Activated naive CD4-positive, alpha-beta T cell treated with anti-CD3 and anti-CD28 coated beads for 36 hours (primary cell): ENCODE measurements around the gene KLHL20. TPM values are rescaled to one million over a fixed set of nuclear protein-coding genes. Genes with fewer than 3 reads are reported as not detected.
"Not testable (repeated sequence)": the region's sequence is repeated elsewhere in the genome, so short reads cannot be mapped to it uniquely, and the experiment has no call there.

Source experiments
- CTCF ChIA-PET: fragments of 350-600 bp; sonication (Branson Sonifier 250); formaldehyde crosslinking; loops from one replicate; lab custom pipeline; 2021; ENCODE audit warnings: antibody characterized with exemption; lab: Charles Lee
- DNase-seq: peaks from one replicate; pipeline ENCODE4 v3.0.0-alpha.2; 2020
- H3K27ac Mint-ChIP-seq: one replicate; pipeline ENCODE4 v1.8.0; 2021; ENCODE audit warnings: mild to moderate bottlenecking, mixed read lengths
- H3K27me3 Mint-ChIP-seq: one replicate; pipeline ENCODE4 v1.8.0; 2021; ENCODE audit warnings: low read depth, mixed read lengths
- H3K36me3 Mint-ChIP-seq: one replicate; pipeline ENCODE4 v1.8.0; 2021; ENCODE audit warnings: low read depth, mixed read lengths
- H3K4me1 Mint-ChIP-seq: one replicate; pipeline ENCODE4 v1.8.0; 2021; ENCODE audit warnings: low read depth, mixed read lengths
- H3K4me3 Mint-ChIP-seq: one replicate; pipeline ENCODE4 v1.8.0; 2021; ENCODE audit warnings: mild to moderate bottlenecking, moderate library complexity, mixed read lengths
- H3K9me3 Mint-ChIP-seq: one replicate; pipeline ENCODE4 v1.8.0; 2021; ENCODE audit warnings: mixed read lengths
- intact Hi-C: fragments of 100-400 bp; cut with micrococcal nuclease; formaldehyde crosslinking; loops from one replicate; pipeline ENCODE4 v1.15.1; 2023
- total RNA-seq, 2 experiments: library from RNA; stranded (reverse); gene quantifications; one replicate each; pipeline ENCODE4 v1.2.3, GENCODE V29; 2021

The KLHL20 gene
- total RNA-seq, 2 experiments from 2014 or later, result 13.0 to 14.9 TPM

GRCh38 chr1:173758110-173758509 is 43.3 kb downstream of the KLHL20 start:
- Mint-ChIP-seq H3K4me1 (peaks cover 5% of the 10 kb centered on the region), H3K27me3 (no peaks in the 10 kb centered on the region), H3K36me3 (peaks cover 49% of the 10 kb centered on the region), H3K4me3 (no peak overlapping the region), H3K9me3 (peaks cover 9% of the 10 kb centered on the region), H3K27ac (no peak overlapping the region)
- CTCF ChIA-PET, result no interaction called here
- no peak for DNase-seq
- intact Hi-C loops, result no loop called here

GRCh38 chr1:173758980-173759379 is 44.2 kb downstream of the KLHL20 start:
- no peaks in the 10 kb centered on the region for H3K27me3 Mint-ChIP-seq
- H3K27ac Mint-ChIP-seq, result no peak overlapping the region
- H3K36me3 Mint-ChIP-seq, result peaks cover 53% of the 10 kb centered on the region
- peaks cover 5% of the 10 kb centered on the region for H3K4me1 Mint-ChIP-seq
- no peak overlapping the region for H3K4me3 Mint-ChIP-seq
- DNase-seq, result no peak
- intact Hi-C loops, result no loop called here
- H3K9me3 Mint-ChIP-seq, result peaks cover 18% of the 10 kb centered on the region
- CTCF ChIA-PET, result no interaction called here

- Mint-ChIP-seq H3K9me3 (peaks cover 25% of the 10 kb centered on the region), H3K4me1 (peaks cover 10% of the 10 kb centered on the region), H3K36me3 (peaks cover 37% of the 10 kb centered on the region)
- DNase-seq, intact Hi-C loops, H3K4me3 Mint-ChIP-seq, H3K27me3 Mint-ChIP-seq, H3K27ac Mint-ChIP-seq, CTCF ChIA-PET: not testable (repeated sequence)
These were observed 49.5 kb downstream of the KLHL20 start for GRCh38 chr1:173764331-173764730.

- Mint-ChIP-seq H3K27ac (no peak overlapping the region), H3K4me1 (peaks cover 12% of the 10 kb centered on the region), H3K4me3 (no peak overlapping the region), H3K36me3 (peaks cover 18% of the 10 kb centered on the region), H3K9me3 (peaks cover 14% of the 10 kb centered on the region), H3K27me3 (no peaks in the 10 kb centered on the region)
- CTCF ChIA-PET, result interaction anchor here (1.2 kb wide), 1 partner anchor 60 kb away, joined by 5 read pairs; no protein-coding TSS in a partner anchor
- DNase-seq, result no peak
- intact Hi-C loops, result no loop called here
These were observed 53.4 kb downstream of the KLHL20 start for GRCh38 chr1:173768206-173768605.

GRCh38 chr1:173768827-173769226 is 54.0 kb downstream of the KLHL20 start:
- no peak overlapping the region for H3K4me3 Mint-ChIP-seq
- H3K27ac Mint-ChIP-seq, result no peak overlapping the region
- peaks cover 14% of the 10 kb centered on the region for H3K36me3 Mint-ChIP-seq
- CTCF ChIA-PET, result interaction anchor here (1.2 kb wide), 1 partner anchor 59 kb away, joined by 5 read pairs; no protein-coding TSS in a partner anchor
- no peaks in the 10 kb centered on the region for H3K27me3 Mint-ChIP-seq
- peaks cover 12% of the 10 kb centered on the region for H3K4me1 Mint-ChIP-seq
- H3K9me3 Mint-ChIP-seq, result peaks cover 8% of the 10 kb centered on the region
- intact Hi-C loops, result no loop called here
- DNase-seq, result no peak

GRCh38 chr1:173770330-173770729 is 55.5 kb downstream of the KLHL20 start:
- intact Hi-C loops, result loop anchor here (5.0 kb wide), 1 partner anchor 338 kb away; no protein-coding TSS in a partner anchor
- H3K4me3 Mint-ChIP-seq, H3K27me3 Mint-ChIP-seq, H3K9me3 Mint-ChIP-seq, H3K27ac Mint-ChIP-seq, H3K36me3 Mint-ChIP-seq: not testable (repeated sequence)
- DNase-seq, result peak; percentile 7
- CTCF ChIA-PET, result interaction anchor here (0.7 to 1.2 kb wide), 6 partner anchors 37 to 974 kb away, joined by 3 to 4 read pairs (median 4); no protein-coding TSS in a partner anchor
- peaks cover 12% of the 10 kb centered on the region for H3K4me1 Mint-ChIP-seq

GRCh38 chr1:173771560-173771959 is 56.8 kb downstream of the KLHL20 start:
- H3K27ac Mint-ChIP-seq, result no peak overlapping the region
- DNase-seq, result no peak
- no peak overlapping the region for H3K4me3 Mint-ChIP-seq
- peaks cover 12% of the 10 kb centered on the region for H3K4me1 Mint-ChIP-seq
- H3K36me3 Mint-ChIP-seq, result peaks cover 15% of the 10 kb centered on the region
- CTCF ChIA-PET, result interaction anchor here (0.8 to 1.6 kb wide), 2 partner anchors 23 to 342 kb away, joined by 3 to 4 read pairs; no protein-coding TSS in a partner anchor
- no peaks in the 10 kb centered on the region for H3K27me3 Mint-ChIP-seq
- no peaks in the 10 kb centered on the region for H3K9me3 Mint-ChIP-seq
- intact Hi-C loops, result loop anchor here (5.0 kb wide), 1 partner anchor 339 kb away; no protein-coding TSS in a partner anchor

- Mint-ChIP-seq H3K4me1 (peaks cover 3% of the 10 kb centered on the region), H3K27ac (no peak overlapping the region), H3K36me3 (peaks cover 24% of the 10 kb centered on the region), H3K27me3 (no peaks in the 10 kb centered on the region), H3K4me3 (no peak overlapping the region), H3K9me3 (no peaks in the 10 kb centered on the region)
- CTCF ChIA-PET, result no interaction called here
- intact Hi-C loops, result no loop called here
- no peak for DNase-seq
These were observed 60.9 kb downstream of the KLHL20 start for GRCh38 chr1:173775578-173776226.

GRCh38 chr1:173779936-173780335 is 65.2 kb downstream of the KLHL20 start:
- no peaks in the 10 kb centered on the region for H3K27me3 Mint-ChIP-seq
- H3K9me3 Mint-ChIP-seq, result no peaks in the 10 kb centered on the region
- CTCF ChIA-PET, result interaction anchor here (1.0 kb wide), 1 partner anchor 351 kb away, joined by 4 read pairs; no protein-coding TSS in a partner anchor
- H3K27ac Mint-ChIP-seq, result no peak overlapping the region
- DNase-seq, result no peak
- intact Hi-C loops, result no loop called here
- peaks cover 3% of the 10 kb centered on the region for H3K4me1 Mint-ChIP-seq
- H3K36me3 Mint-ChIP-seq, result peaks cover 39% of the 10 kb centered on the region
- H3K4me3 Mint-ChIP-seq, result no peak overlapping the region

GRCh38 chr1:173784997-173785396 is 70.2 kb downstream of the KLHL20 start:
- CTCF ChIA-PET, result interaction anchor here (0.9 kb wide), 1 partner anchor 19 kb away, joined by 4 read pairs; no protein-coding TSS in a partner anchor
- no peak for DNase-seq
- Mint-ChIP-seq H3K4me1 (no peaks in the 10 kb centered on the region), H3K27me3 (no peaks in the 10 kb centered on the region), H3K36me3 (peaks cover 27% of the 10 kb centered on the region), H3K9me3 (no peaks in the 10 kb centered on the region), H3K27ac (no peak overlapping the region), H3K4me3 (no peak overlapping the region)
- intact Hi-C loops, result no loop called here

GRCh38 chr1:173789841-173790240 is 75.1 kb downstream of the KLHL20 start:
- intact Hi-C loops, result no loop called here
- Mint-ChIP-seq H3K27me3 (no peaks in the 10 kb centered on the region), H3K36me3 (peaks cover 17% of the 10 kb centered on the region), H3K4me1 (no peaks in the 10 kb centered on the region), H3K9me3 (no peaks in the 10 kb centered on the region), H3K27ac (no peak overlapping the region), H3K4me3 (no peak overlapping the region)
- CTCF ChIA-PET, result no interaction called here
- no peak for DNase-seq

- DNase-seq, result no peak
- intact Hi-C loops, result no loop called here
- no peak overlapping the region for H3K4me3 Mint-ChIP-seq
- H3K27ac Mint-ChIP-seq, result no peak overlapping the region
- H3K4me1 Mint-ChIP-seq, result no peaks in the 10 kb centered on the region
- H3K27me3 Mint-ChIP-seq, result no peaks in the 10 kb centered on the region
- peaks cover 22% of the 10 kb centered on the region for H3K36me3 Mint-ChIP-seq
- CTCF ChIA-PET, result no interaction called here
- H3K9me3 Mint-ChIP-seq, result no peaks in the 10 kb centered on the region
These were observed 83.3 kb downstream of the KLHL20 start for GRCh38 chr1:173798078-173798477.

- H3K9me3 Mint-ChIP-seq, DNase-seq, H3K4me1 Mint-ChIP-seq, H3K27me3 Mint-ChIP-seq, CTCF ChIA-PET, H3K4me3 Mint-ChIP-seq, H3K27ac Mint-ChIP-seq, intact Hi-C loops: not testable (repeated sequence)
- H3K36me3 Mint-ChIP-seq, result peaks cover 23% of the 10 kb centered on the region
These were observed 85.2 kb downstream of the KLHL20 start for GRCh38 chr1:173799995-173800394.
